Body of pancreas (tissue), 4 donors: ENCODE measurements around the gene PPFIA2. TPM values are rescaled to one million over a fixed set of nuclear protein-coding genes. Genes with fewer than 3 reads are reported as not detected.

ENCODE experiments used
- ATAC-seq: fragments of 150-250 bp; one replicate; pipeline ENCODE4 v1.9.1; 2016
- DNase-seq, 4 donors: peaks; one replicate each; pipeline ENCODE4 v3.0.0-alpha.2; 2019
- H3K27ac ChIP-seq, 4 donors: fragments of 200-600 bp; sonication (generic); 1 replicate in 3 of 4; 2 replicates in 1 of 4; pipeline versions ENCODE4 v1.5.1 to v1.6.1; 2016 to 2019; ENCODE audit warnings: mild to moderate bottlenecking in 1 of 4, mixed read lengths in 1 of 4, moderate library complexity in 1 of 4
- H3K27me3 ChIP-seq, 2 donors: fragments of 200-600 bp; sonication (generic); one replicate each; pipeline ENCODE4 v1.6.0; 2016; ENCODE audit warnings: mild to moderate bottlenecking in 1 of 2
- H3K36me3 ChIP-seq, 2 donors: fragments of 200-600 bp; sonication (generic); replicated peaks in 1 of 2; 2 replicates each; pipeline ENCODE4 v1.5.1; 2016; ENCODE audit warnings: low read depth in 2 of 2; ENCODE audit not compliant: insufficient read depth in 1 of 2
- H3K4me1 ChIP-seq: fragments of 200-600 bp; sonication (generic); one replicate; pipeline ENCODE4 v1.6.0; 2016
- H3K4me3 ChIP-seq, 2 donors: fragments of 200-600 bp; sonication (generic); 1 replicate in 1 of 2; 2 replicates in 1 of 2; pipeline ENCODE4 v1.5.1; 2016 to 2019
- H3K9me3 ChIP-seq, 3 donors: fragments of 200-600 bp; sonication (generic); 1 replicate in 2 of 3; 2 replicates in 1 of 3; pipeline ENCODE4 v1.5.1; 2016
- CTCF ChIP-seq, 7 experiments: fragments of 450-650 bp in 4 of 7; fragments of 200-600 bp in 3 of 7; sonication (generic) in 3 of 7; IDR thresholded peaks; one replicate each; pipeline ENCODE4 v1.5.1; 2016 to 2019; ENCODE audit warnings: antibody characterized with exemption in 7 of 7
- POLR2A ChIP-seq, 3 donors: fragments of 450-650 bp; IDR thresholded peaks; one replicate each; pipeline ENCODE4 v1.6.1; 2016; ENCODE audit warnings: antibody characterized with exemption in 3 of 3, mild to moderate bottlenecking in 2 of 3
- WGBS, 2 donors: methylation state at CpG; one replicate each; pipeline ENCODE4 v1.1.5; 2017; 5-methylcytosine and 5-hydroxymethylcytosine counted together
- intact Hi-C: fragments of 100-400 bp; cut with DNase I; formaldehyde crosslinking; loops from one replicate; pipeline ENCODE4 v1.15.1; 2023
- total RNA-seq, 2 donors: library from RNA; depleted of rRNA; stranded (reverse); fragments of >200 nt; gene quantifications; one replicate each; pipeline ENCODE4 v1.1.0, GENCODE V29; 2016

The PPFIA2 gene
- total RNA-seq, 2 donors from 2014 or later: 0.52 TPM; not detected in 1

- WGBS, 2 donors: 37 to 47% methylated on average over 3 of the region's 3 CpGs
- Histone ChIP-seq H3K4me1 (no peaks in the 10 kb centered on the region), H3K27ac (no peak overlapping the region), H3K4me3 (no peak overlapping the region), H3K9me3 (no peaks in the 10 kb centered on the region), H3K36me3 (no peaks in the 10 kb centered on the region), H3K27me3 (no peaks in the 10 kb centered on the region)
- DNase-seq (no peak), ATAC-seq (no peak)
- TF ChIP-seq POLR2A (IDR thresholded peaks at IDR 0.05) (no peak), CTCF (IDR thresholded peaks at IDR 0.05) (no peak)
- intact Hi-C loops: no loop called here
Measured at GRCh38 chr12:81539279-81539678, 219.9 kb downstream of the PPFIA2 start.

GRCh38 chr12:81533054-81533453, 226.1 kb downstream of the PPFIA2 start:
- no peak for TF ChIP-seq CTCF (IDR thresholded peaks at IDR 0.05)
- Histone ChIP-seq H3K36me3 (no peaks in the 10 kb centered on the region), H3K27me3 (no peaks in the 10 kb centered on the region), H3K9me3 (no peaks in the 10 kb centered on the region), H3K27ac (no peak overlapping the region), H3K4me1 (no peaks in the 10 kb centered on the region), H3K4me3 (no peak overlapping the region)
- WGBS, 2 donors: 39 to 49% methylated on average over 2 of the region's 2 CpGs
- intact Hi-C loops: no loop called here
- ATAC-seq: no peak
- no peak for DNase-seq

- H3K4me1 ChIP-seq: no peaks in the 10 kb centered on the region
- no peak overlapping the region for H3K4me3 ChIP-seq
- intact Hi-C loops: no loop called here
- no peak for ATAC-seq
- WGBS, 2 donors: 26 to 54% methylated on average over 2 of the region's 2 CpGs
- H3K36me3 ChIP-seq: no peaks in the 10 kb centered on the region
- H3K27me3 ChIP-seq: no peaks in the 10 kb centered on the region
- no peak for TF ChIP-seq CTCF (IDR thresholded peaks at IDR 0.05)
- TF ChIP-seq POLR2A (IDR thresholded peaks at IDR 0.05): no peak
- no peak for DNase-seq
- no peaks in the 10 kb centered on the region for H3K9me3 ChIP-seq
- no peak overlapping the region for H3K27ac ChIP-seq
Measured at GRCh38 chr12:81530352-81530751, 228.8 kb downstream of the PPFIA2 start.

- no peak for ATAC-seq
- WGBS, 2 donors: 57 to 69% methylated on average over 6 of the region's 6 CpGs
- H3K27ac ChIP-seq: no peak overlapping the region
Measured at GRCh38 chr12:81520064-81520945, 238.8 kb downstream of the PPFIA2 start.

More at GRCh38 chr12:81520064-81520945, 238.8 kb downstream of the PPFIA2 start:
- TF ChIP-seq CTCF (IDR thresholded peaks at IDR 0.05) (no peak), POLR2A (IDR thresholded peaks at IDR 0.05) (no peak)
- H3K9me3 ChIP-seq: no peaks in the 10 kb centered on the region
- H3K4me1 ChIP-seq: no peaks in the 10 kb centered on the region
- intact Hi-C loops: no loop called here
- DNase-seq: no peak
- H3K27me3 ChIP-seq: no peaks in the 10 kb centered on the region
- H3K4me3 ChIP-seq: no peak overlapping the region
- no peaks in the 10 kb centered on the region for H3K36me3 ChIP-seq
